Esophagus muscularis mucosa (tissue), 4 donors: Measurements from ENCODE around the gene SASH1. TPM values are rescaled to one million over a fixed set of nuclear protein-coding genes. Genes with fewer than 3 reads are reported as not detected.

Source experiments
- DNase-seq: peaks from one replicate; pipeline ENCODE4 v3.0.0-alpha.2; 2017; ENCODE audit errors: extremely low spot score
- H3K27ac ChIP-seq, 4 donors: fragments of 200-600 bp; sonication (generic); replicated peaks in 1 of 4; 1 replicate in 3 of 4; 2 replicates in 1 of 4; pipeline ENCODE4 v1.5.1; 2016 to 2019; ENCODE audit warnings: mild to moderate bottlenecking in 1 of 4
- H3K27me3 ChIP-seq, 4 donors: fragments of 200-600 bp; sonication (generic); one replicate each; pipeline versions ENCODE4 v1.5.1 to v1.6.0; 2016 to 2019
- H3K36me3 ChIP-seq, 4 donors: fragments of 200-600 bp; sonication (generic); one replicate each; pipeline ENCODE4 v1.5.1; 2016 to 2019
- H3K4me1 ChIP-seq, 4 donors: fragments of 200-600 bp; sonication (generic); one replicate each; pipeline ENCODE4 v1.5.1; 2016 to 2019
- H3K4me3 ChIP-seq, 4 donors: fragments of 200-600 bp; sonication (generic); 1 replicate in 2 of 4; 2 replicates in 2 of 4; pipeline ENCODE4 v1.5.1; 2016 to 2019; ENCODE audit warnings: mild to moderate bottlenecking in 4 of 4, moderate library complexity in 1 of 4
- H3K9me3 ChIP-seq, 4 donors: fragments of 200-600 bp; sonication (generic); 1 replicate in 3 of 4; 2 replicates in 1 of 4; pipeline ENCODE4 v1.5.1; 2016 to 2019
- CTCF ChIP-seq, 3 experiments: fragments of 200-600 bp in 2 of 3; fragments of 450-650 bp in 1 of 3; sonication (generic) in 2 of 3; IDR thresholded peaks; one replicate each; pipeline ENCODE4 v1.5.1; 2017 to 2019; ENCODE audit warnings: antibody characterized with exemption in 3 of 3, mild to moderate bottlenecking in 2 of 3, moderate library complexity in 1 of 3
- EP300 ChIP-seq: sonication (generic); formaldehyde crosslinking; IDR thresholded peaks from one replicate; pipeline ENCODE4 v1.6.1; 2017; ENCODE audit warnings: antibody characterized with exemption
- POLR2A ChIP-seq: fragments of 450-650 bp; IDR thresholded peaks from one replicate; pipeline ENCODE4 v1.6.1; 2017; ENCODE audit warnings: antibody characterized with exemption, moderate library complexity, mild to moderate bottlenecking, low read depth
- POLR2AphosphoS5 ChIP-seq, 2 donors: sonication (generic); formaldehyde crosslinking; IDR thresholded peaks; one replicate each; pipeline ENCODE4 v1.6.1; 2017; ENCODE audit warnings: antibody characterized with exemption in 2 of 2
- WGBS: methylation state at CpG from one replicate; pipeline ENCODE4 v1.1.5; 2018; 5-methylcytosine and 5-hydroxymethylcytosine counted together
- intact Hi-C: fragments of 100-400 bp; cut with DNase I; formaldehyde crosslinking; loops from one replicate; pipeline ENCODE4 v1.15.1; 2023
- total RNA-seq, 4 donors: library from RNA; depleted of rRNA; stranded (reverse); fragments of >200 nt; gene quantifications; one replicate each; pipeline versions ENCODE4 v1.1.0 to v1.2.1, GENCODE V29; 2016

The SASH1 gene
- total RNA-seq, 4 donors from 2014 or later: 56.5 to 86.6 (median 70.3) TPM

- TF ChIP-seq EP300: no peak
- TF ChIP-seq CTCF (IDR thresholded peaks at IDR 0.05): no peak
- no peak for TF ChIP-seq POLR2A
- TF ChIP-seq POLR2AphosphoS5 (IDR thresholded peaks at IDR 0.05): no peak
- peak overlapping the region in 3 of 4 donors; percentile 21 to 51 (median 44) for H3K27ac ChIP-seq
- WGBS: 76% methylated on average over 2 of the region's 2 CpGs
These were observed 53.8 kb downstream of the SASH1 start for GRCh38 chr6:148396411-148396810.

GRCh38 chr6:148396926-148397325 is 54.3 kb downstream of the SASH1 start:
- DNase-seq: no peak
- Histone ChIP-seq H3K4me3 (no peak overlapping the region), H3K9me3 (no peaks in the 10 kb centered on the region), H3K27me3 (no peaks in the 10 kb centered on the region), H3K36me3 (no peaks in the 10 kb centered on the region), H3K4me1 (peaks cover 39 to 76% (median 58%) of the 10 kb centered on the region in 4 donors), H3K27ac (peak overlapping the region; percentile 44 to 59 (median 50))
- WGBS: 81% methylated on average over 8 of the region's 8 CpGs
- TF ChIP-seq POLR2A (no peak), CTCF (IDR thresholded peaks at IDR 0.05) (no peak), EP300 (no peak), POLR2AphosphoS5 (IDR thresholded peaks at IDR 0.05) (no peak)
- intact Hi-C loops: no loop called here

More at GRCh38 chr6:148396411-148396810, 53.8 kb downstream of the SASH1 start:
- H3K36me3 ChIP-seq: no peaks in the 10 kb centered on the region
- no peaks in the 10 kb centered on the region for H3K9me3 ChIP-seq
- intact Hi-C loops: no loop called here
- H3K27me3 ChIP-seq: no peaks in the 10 kb centered on the region
- DNase-seq: no peak
- peaks cover 39 to 76% (median 58%) of the 10 kb centered on the region in 4 donors for H3K4me1 ChIP-seq
- H3K4me3 ChIP-seq: no peak overlapping the region

GRCh38 chr6:148398244-148398643 is 55.6 kb downstream of the SASH1 start:
- H3K36me3 ChIP-seq: no peaks in the 10 kb centered on the region
- no peaks in the 10 kb centered on the region for H3K9me3 ChIP-seq
- H3K4me1 ChIP-seq: peaks cover 36 to 66% (median 52%) of the 10 kb centered on the region in 4 donors
- H3K27me3 ChIP-seq: no peaks in the 10 kb centered on the region
- WGBS: 81% methylated on average over 6 of the region's 6 CpGs
- DNase-seq: no peak
- H3K4me3 ChIP-seq: no peak overlapping the region
- intact Hi-C loops: no loop called here
- peak overlapping the region; percentile 8 to 59 (median 50) for H3K27ac ChIP-seq
- peak in 1 of 2 donors; percentile 15 for TF ChIP-seq POLR2AphosphoS5 (IDR thresholded peaks at IDR 0.05)
- TF ChIP-seq CTCF (IDR thresholded peaks at IDR 0.05): no peak
- TF ChIP-seq POLR2A: no peak
- no peak for TF ChIP-seq EP300

- no peak for TF ChIP-seq POLR2A
- no peak for TF ChIP-seq CTCF (IDR thresholded peaks at IDR 0.05)
- no peak for TF ChIP-seq POLR2AphosphoS5 (IDR thresholded peaks at IDR 0.05)
- no peak for TF ChIP-seq EP300
- Histone ChIP-seq H3K4me1 (peaks cover 39 to 63% (median 51%) of the 10 kb centered on the region in 4 donors), H3K27me3 (no peaks in the 10 kb centered on the region), H3K36me3 (no peaks in the 10 kb centered on the region), H3K9me3 (no peaks in the 10 kb centered on the region), H3K4me3 (no peak overlapping the region), H3K27ac (peak overlapping the region; percentile 8 to 59 (median 50))
- 35% methylated on average over 1 of the region's 1 CpG for WGBS
- DNase-seq: no peak
- intact Hi-C loops: no loop called here
These were observed 56.0 kb downstream of the SASH1 start for GRCh38 chr6:148398678-148399077.

GRCh38 chr6:148401571-148401970 is 58.9 kb downstream of the SASH1 start:
- peaks cover 36 to 61% (median 45%) of the 10 kb centered on the region in 4 donors for H3K4me1 ChIP-seq
- WGBS: 38% methylated on average over 3 of the region's 3 CpGs
- H3K36me3 ChIP-seq: no peaks in the 10 kb centered on the region
- no peak overlapping the region for H3K4me3 ChIP-seq
- DNase-seq: no peak
- H3K27ac ChIP-seq: no peak overlapping the region
- H3K27me3 ChIP-seq: no peaks in the 10 kb centered on the region
- no peak for TF ChIP-seq POLR2AphosphoS5 (IDR thresholded peaks at IDR 0.05)
- no peak for TF ChIP-seq POLR2A
- intact Hi-C loops: no loop called here
- H3K9me3 ChIP-seq: no peaks in the 10 kb centered on the region
